HG03064 (cell line): ENCODE results near the gene LCP2.

Source experiments
- ATAC-seq: cut with Tn5 transposase; IDR thresholded peaks from one replicate; pipeline ENCODE4 v1.9.1; 2021; ENCODE audit warnings: low read depth; ENCODE audit not compliant: unreplicated experiment

The LCP2 gene

GRCh38 chr5:170296935-170297588 is 515 bp downstream of the LCP2 start:
- peak; percentile 56 for ATAC-seq

- no peak for ATAC-seq
These were observed 1.3 kb downstream of the LCP2 start for GRCh38 chr5:170296036-170296934.

DNA sequence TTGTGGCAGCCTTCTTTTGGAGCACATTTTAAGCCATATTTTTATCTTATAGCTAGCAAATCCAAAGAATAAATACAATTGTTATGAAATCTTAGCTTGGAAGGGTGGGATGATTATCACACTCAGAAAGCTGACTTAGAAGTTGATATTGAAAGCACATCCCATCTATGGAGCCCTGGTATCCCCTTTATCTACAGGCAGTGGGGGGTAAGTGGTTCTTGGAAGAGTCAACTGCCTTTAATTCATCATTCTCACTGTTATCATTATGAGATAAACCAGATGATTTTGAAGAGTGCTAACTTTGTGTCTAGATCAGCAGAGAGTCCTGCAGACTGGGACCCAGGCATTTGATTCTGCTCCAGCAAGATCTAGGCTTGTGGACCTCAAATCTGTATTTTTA is 3.0 kb downstream of the LCP2 start:
- ATAC-seq = no peak

DNA sequence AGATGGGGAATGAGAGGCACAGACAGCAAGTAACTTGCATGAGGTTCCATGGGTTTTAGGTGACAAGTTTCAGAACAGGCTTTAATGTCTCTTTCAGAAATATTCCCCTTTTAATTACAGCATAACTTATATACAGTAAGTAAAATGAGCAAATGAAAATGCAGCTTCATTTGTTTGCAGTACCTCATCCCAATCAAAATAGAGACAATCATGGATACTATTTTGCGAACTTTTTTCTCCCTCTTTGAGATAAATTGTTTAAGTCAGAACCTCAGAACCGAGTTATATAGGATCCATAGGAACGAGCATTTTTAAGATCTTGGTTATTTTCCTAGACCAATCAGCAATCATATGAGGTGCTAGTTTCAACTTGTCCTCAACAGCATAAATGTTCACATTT is 3.5 kb downstream of the LCP2 start:
- no peak for ATAC-seq

DNA sequence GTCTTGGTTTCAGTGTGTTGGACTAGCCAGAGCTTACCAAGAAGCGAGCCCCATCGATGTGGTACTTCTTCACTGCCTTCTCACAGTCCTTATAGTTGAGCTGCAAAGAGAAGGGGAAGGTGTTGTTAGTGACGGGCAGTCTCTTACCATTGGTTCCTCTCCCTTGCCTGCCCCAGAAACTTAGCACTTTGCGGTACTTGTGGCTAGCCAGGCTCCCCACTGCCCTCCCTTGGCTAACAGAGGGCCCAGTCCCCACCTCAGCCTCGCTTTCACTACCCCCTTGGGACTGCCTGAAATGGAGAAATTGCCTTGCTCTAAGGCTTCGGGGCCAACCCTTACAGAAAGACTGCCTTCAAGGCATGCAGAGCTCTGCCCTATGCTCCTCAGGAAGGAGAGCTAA is 4.3 kb downstream of the LCP2 start:
- ATAC-seq = peak; percentile 65

DNA sequence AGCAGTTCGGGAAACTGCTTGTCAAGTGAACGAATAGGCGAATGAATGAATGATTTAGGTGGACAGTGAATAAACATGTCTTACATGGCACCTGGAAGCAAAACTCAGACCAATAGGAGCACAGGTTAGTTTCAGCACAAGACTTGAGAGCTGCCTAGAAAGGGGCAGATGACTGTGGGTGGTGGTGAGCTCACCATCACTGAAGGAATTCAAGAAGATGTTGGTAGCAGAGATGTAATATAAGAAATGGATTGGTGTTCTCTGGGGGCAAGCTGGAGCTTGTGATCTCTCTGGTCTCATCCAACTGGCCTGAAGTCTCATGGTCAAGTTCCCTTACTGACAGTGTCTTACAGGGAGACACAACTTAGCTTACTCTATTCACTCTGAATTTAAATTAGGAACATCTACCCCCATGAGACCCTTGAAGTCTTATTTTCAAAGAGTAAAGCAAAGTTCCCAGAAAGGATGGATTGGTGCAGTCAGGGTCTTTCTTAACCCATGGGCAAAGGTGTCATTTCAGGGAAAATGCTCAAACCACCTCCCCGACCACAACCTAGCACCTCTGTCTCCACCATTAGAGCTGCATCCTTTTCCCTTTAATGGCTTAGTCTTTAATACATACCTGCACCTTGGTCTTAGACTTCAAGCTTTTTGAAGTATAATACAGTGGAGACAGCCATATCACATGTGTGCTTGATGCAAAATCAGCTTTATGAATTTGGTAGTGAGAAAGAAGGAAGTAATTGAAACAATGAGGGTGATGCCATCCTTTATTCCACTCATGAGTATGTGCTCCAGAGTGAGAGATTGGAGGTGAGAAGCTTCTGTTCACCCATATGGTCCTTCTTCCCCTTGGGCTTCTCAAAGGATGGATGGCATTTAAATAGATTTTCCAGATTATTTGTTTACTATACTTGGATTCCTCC is 5.1 kb downstream of the LCP2 start:
- no peak for ATAC-seq

DNA sequence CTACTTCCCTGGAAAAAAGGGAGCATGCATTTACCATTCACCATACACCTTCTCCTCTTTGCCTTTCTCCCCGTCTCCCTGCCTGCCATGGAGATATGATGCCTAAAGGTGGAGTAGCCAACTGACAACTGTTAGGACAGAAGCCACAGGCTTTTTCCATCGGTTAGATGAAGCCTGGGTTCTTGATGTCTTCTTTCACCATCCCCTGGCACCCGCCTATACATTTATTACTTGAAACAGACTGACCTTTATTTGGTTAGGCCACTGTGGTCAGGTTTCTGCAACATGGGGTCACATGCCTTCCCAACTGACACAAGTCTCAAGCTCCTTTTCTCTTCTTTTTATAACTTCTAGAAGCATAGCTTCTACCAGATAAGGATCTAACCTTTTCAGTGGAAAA is 7.1 kb downstream of the LCP2 start:
- no peak for ATAC-seq

DNA sequence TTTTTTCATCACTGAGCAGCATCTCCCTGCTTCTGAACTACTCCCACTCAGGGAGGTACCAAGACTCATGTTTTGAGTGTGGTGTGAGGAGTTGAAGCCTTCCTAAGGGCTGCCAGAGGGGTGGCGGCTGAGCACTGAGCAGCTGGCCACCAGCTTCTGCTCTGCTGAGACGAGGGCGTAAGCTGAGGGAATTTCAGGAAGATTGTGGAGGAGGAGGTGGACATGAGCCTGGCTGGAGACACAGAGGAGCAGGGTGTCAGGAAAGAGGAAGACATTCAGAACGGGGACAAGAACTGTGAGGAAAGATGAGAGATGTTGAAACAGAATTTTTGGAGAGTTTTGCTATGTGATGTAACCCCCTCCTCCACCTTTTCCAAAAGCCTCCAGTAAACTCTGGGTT is 7.8 kb downstream of the LCP2 start:
- ATAC-seq = no peak

GRCh38 chr5:170289121-170289520 is 8.5 kb downstream of the LCP2 start:
- ATAC-seq = no peak

DNA sequence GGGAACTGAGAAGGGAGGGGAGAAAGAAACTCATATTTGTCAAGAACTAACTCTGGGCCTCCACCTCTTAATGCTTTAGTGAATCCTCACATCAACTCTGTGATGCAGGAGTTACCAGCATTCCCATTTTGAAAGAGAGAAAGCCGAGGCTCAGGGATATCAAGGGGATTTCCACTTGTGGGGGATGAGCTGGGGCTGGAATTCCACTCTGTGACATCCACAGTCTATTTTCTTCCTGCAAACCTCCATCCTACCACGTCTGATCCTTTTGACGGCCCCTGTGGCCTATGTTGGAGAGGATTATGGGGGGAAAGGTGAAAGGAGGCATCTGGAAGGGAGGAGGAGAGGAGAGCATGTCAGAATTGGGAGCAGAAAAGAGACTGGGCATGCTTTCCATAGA is 9.0 kb downstream of the LCP2 start:
- ATAC-seq = no peak

DNA sequence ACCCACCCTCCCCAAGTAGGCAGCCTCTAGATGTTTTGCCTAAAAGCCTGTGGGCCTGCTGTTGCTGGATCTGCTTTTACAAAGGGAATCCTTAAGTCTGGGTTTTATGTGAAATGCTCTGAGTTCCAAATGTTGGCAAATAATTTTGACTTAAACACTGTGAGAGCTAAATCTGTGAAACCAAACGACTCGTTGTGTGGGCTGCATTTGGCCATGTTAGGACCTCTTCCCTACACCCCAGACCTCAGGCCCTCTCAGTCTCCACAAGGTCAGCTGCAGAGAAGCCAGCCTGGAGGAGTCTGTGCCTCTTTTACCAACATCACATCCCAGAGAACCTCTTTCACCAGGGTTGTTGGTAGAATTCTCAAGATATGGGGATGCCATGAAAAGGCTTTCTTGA is 9.4 kb downstream of the LCP2 start:
- ATAC-seq = no peak

- no peak for ATAC-seq
These were observed 10.0 kb downstream of the LCP2 start for GRCh38 chr5:170287532-170287931.

DNA sequence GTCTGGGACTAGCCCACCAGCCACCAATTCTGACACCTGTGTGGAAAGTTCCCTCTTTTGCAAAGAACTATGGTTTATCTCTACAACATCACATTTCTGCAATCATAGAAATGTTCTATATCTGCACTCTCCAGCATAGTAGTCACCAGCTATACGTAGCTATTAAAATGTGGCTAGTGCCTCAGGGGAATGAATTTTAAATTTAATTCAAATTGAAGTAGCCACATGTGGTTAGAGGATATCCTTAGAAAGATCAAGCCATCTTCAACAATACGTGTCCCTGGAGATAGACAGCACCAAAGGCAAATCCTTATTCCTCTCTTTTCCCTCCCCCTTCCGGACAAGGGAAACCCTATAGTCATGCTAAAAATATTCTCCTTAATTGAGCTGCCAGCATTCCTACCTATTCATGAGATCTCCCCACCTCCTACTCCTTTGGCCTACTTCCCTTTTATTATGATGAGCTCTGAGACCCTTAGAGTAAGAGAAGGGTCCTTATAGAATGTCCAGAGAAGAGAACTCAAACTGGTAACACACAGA is 11.1 kb downstream of the LCP2 start:
- no peak for ATAC-seq

- ATAC-seq = no peak
These were observed 12.4 kb downstream of the LCP2 start for GRCh38 chr5:170285181-170285580.

DNA sequence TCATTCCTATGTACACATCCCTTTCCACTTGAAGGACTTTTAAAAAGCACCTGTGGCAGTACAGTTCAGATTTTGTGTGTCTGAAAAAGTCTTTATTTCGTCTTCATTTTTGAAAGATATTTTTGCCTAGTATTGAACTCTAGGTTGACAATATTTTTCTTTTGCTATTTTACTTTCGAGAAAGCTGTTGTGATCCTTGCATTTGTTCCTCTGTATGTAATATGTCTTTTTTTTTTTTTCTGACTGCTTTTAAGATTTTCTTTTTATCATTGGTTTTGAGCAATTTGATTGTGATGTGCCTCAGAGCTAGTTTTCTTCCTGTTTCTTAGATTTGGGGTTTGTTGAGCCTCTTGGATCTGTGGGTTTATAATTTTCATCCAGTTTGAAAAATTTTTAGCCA is 13.3 kb downstream of the LCP2 start:
- no peak for ATAC-seq

DNA sequence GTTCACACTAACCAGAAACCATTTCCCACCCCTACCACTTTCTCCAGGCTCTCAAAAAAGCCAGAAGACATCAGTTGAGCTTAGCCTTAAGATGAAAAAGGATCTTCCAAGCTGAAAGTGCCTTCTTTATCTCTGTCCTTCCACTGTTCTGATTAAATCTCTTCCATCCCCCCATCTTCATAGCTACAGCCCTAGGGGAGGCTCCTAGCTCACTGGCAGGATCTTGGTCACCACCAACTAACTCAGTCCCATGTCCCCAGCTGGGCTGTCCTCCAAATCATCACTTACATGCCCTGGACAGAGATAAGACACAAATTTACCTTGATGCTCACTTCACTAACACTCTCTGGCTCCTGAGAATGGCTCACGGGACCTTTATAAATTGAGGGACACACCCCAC is 14.3 kb downstream of the LCP2 start:
- no peak for ATAC-seq

DNA sequence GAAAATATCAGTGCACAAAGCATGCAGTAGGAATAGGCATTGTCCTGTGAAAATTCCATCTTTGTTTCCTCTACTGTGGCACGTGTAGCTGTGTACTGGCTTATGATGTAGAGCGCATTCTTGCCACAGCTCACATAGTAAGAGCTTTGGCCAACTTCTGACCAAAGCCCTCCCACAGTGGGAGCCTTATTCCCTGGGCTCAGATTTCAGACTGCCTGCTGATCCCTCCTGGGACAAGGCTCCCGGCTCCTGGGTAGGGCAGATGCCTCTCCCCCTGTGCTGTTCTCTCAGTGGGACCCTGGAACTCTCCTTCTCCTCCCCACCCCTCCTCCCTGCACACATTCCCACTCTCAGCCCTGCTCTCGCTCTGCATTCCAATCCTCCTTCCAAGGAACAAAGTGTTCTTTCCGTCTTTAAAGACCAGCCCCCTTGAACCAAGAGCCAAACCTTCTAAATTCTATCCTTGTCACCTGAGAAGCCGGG is 17.5 kb downstream of the LCP2 start:
- ATAC-seq = no peak

DNA sequence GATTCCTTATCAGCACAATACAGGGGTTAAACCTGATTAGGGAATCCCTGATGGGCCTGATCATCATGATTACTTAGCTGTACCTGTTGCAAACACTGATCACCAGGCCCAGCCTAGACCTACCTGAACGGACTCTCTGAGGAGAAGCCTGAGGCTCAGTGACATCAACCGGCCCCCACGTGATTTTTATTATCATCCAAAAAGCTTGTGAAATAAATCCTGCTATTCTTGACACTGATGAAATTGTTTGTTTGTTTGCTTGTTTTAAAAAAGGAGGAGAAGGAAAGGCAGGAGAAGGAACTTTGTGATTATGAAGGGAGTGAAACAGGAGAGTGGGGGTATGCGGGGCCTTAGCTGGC is 18.1 kb downstream of the LCP2 start:
- no peak for ATAC-seq

- peak; percentile 82 for ATAC-seq
These were observed 18.7 kb downstream of the LCP2 start for GRCh38 chr5:170278611-170279458.

- ATAC-seq = no peak
These were observed 19.7 kb downstream of the LCP2 start for GRCh38 chr5:170277867-170278281.
